GM18520 (cell line): ENCODE results near the gene CCDC158.
"Not testable (repeated sequence)": the region's sequence is repeated elsewhere in the genome, so short reads cannot be mapped to it uniquely, and the experiment has no call there.

ENCODE experiments used
- ATAC-seq: cut with Tn5 transposase; IDR thresholded peaks from one replicate; pipeline ENCODE4 v1.9.1; 2021; ENCODE audit not compliant: unreplicated experiment

Gene CCDC158

DNA sequence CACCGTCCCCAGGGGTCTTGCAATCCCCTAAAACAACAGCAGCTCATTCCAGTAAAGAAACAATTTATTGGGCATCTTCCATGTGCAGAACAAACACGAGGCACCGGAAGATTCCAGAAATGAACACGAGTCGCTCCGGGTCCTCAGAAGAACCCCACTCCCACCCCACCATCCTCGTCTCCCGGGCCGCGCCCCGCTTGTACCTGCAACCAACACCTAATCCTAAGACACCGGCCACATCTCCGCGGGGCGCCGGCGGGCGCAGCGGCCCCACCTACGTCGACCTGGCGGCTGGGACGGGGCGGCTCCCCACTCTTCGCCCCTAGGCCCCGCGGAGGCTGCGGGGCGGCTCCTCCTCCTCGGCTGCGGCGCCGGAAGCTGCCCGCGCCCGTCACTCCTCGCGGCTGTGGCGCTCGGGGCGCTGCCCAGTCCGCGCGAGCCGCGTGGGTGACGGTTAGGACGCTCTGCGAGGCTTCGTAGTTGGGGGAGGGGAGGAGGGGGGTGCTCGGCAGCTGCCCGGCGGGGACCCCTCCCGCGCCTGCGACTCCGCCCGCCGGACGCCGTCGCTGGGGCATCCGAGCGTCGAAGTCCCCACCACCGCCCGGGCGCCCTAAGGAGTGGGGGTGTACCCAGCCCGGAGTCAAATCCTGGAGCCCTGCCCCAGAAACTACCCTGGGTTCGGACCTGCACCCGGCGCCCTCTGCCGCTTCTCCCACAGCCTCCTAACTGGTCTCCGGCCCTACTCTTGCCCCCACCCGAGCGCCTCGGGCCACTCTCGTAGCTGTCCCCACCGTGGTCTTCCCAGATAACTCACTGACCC is at the start of gene CCDC158:
Gene CCDC158, minus strand, starts transcription at position 380 of the 820 bp plus-strand sequence. CDS start 17,934 bp downstream, outside the sequence.
- no peak for ATAC-seq

DNA sequence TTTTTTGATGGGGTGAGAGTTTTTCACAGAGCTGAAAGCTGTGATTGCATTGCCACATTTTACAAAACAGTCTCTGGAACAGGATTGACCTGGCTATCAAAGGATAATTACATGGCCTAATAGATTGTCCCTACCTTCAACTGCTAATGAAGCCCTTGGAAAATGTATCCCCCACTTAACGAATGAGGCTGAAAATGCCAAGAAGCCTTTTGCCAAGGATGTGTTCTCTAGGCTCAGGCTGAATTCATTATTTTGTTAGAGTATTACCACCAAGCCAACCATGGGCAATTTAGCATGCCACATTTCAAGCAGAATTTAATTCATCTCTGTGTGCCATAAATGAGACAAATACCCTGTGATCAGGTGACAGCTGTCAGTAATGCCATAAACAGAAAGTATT is 49.6 kb upstream of the CCDC158 start:
- no peak for ATAC-seq

DNA sequence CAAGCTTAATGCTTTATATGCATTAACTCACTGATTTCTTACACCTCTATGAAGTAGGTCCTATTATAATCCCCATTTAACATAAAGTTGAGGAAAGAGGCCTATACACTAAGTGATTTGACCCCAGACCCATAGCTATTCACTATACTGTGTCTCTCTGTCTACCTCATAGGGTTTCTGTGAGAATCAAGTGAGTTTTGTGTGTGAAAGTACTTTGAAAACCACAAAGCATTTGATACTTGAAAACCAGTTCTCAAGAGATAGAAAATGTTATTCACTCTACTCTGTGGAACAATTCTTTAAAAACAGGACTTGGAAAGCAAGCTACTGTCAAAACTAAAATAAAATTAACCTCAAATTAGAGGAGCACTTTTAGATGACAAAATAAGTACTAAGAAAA is 49.1 kb upstream of the CCDC158 start:
- ATAC-seq, result no peak

DNA sequence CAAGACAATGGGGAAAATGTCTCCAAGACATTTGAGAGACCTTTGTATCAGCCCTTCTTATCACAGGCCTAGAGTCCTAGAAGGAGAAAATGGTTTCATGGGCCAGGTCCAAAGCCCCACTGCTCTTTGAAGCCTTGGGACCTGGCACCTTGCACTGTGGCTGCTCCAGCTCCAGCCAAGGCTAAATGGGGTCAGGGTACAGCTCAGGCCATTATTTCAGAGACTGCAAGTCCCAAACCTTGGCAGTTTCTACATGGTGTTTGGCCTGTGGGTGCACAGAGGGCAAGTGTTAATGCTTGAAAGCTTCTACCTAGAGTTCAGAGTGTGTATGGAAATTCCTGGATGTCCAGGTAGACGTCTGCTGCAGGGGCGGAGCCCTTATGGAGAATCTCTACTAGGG is 42.6 kb upstream of the CCDC158 start:
- no peak for ATAC-seq

DNA sequence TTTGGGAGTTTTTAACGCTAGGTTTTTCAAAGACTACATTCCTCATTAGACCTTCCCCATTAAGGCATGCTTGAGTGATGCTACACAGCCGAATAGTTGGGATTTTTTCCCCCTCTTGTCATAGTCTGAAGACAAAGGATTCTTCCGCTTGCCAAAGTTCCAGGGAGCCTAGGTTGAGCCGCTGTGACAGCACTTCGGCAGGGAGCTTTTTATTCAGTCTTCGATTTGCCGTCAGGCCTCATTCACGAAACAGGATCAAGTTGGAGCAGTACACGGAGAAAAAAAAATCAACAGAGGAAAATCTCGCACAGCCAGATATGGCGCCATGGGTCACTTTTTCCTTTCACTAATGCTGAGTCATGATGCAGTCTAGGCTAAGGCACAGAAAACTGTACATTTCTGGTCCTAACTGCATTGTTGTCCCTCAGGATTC is 38.4 kb upstream of the CCDC158 start:
- ATAC-seq, result no peak

DNA sequence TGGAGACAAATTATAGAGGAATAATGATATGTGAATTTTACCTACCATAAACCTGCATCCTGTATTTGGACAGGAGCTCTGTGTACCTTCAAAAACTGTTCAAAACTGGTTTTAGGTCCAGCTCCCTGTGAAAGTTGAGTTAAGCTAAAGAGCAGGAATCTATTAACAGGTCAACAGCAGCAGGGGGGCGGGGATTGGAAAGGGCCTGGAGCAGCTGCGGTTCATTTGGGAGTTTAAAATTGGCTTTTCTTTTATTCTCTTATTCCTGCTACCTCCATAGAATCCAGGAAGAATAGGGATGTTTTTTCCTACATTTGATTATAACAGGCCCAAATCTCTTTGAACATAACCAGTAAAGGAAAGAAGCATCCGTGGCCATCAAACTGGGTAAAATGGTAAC is 37.9 kb upstream of the CCDC158 start:
- ATAC-seq, result no peak

DNA sequence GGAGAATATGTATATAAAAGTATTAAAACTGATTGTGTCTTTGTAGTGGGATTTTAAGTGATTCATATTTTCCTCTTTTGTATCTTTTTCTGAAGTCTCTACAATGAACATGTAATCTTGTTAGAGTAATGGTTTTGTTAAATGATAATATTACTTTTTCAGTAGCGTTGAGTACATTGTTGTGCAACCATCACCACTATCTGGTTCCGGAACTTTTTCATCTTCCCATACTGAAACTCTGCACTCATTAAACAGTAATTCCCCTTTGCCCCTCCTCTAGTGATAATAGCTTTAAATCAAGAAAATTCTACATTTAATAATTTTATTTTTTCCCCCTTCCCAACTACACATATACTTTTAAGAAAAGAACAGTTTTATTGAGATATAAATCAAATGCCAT is 37.4 kb upstream of the CCDC158 start:
- no peak for ATAC-seq

DNA sequence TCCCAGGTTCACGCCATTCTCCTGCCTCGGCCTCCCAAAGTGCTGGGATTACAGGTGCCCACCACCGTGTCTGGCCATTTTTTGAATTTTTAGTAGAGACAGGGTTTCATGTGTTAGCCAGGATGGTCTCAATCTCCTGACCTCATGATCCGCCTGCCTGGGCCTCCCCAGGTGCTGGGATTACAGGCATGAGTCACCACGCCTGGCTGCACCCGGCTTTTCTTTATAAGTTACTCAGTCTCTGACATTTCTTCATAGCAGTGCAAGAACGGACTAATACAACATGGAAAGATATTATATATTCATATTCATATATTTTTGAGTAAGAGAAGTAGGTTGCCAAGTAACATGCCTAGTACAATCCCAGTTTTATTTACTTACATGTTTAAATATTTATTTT is 36.9 kb upstream of the CCDC158 start:
- no peak for ATAC-seq

DNA sequence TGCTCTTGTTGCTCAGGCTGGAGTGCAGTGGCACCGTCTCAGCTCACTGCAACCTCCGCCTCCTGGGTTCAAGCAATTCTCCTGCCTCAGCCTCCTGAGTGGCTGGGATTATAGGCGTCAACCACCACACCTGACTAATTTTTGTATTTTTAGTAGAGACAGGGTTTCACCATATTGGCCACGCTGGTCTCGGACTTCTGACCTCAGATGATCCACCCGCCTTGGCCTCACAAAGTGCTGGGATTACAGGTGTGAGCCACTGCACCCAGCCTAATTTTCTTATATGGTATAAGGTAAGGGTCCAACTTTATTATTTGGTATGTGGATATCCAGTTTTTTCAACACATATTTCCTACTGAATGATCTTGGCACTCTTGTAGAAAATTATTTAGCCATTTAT is 33.1 kb upstream of the CCDC158 start:
- ATAC-seq, result not testable (repeated sequence)

DNA sequence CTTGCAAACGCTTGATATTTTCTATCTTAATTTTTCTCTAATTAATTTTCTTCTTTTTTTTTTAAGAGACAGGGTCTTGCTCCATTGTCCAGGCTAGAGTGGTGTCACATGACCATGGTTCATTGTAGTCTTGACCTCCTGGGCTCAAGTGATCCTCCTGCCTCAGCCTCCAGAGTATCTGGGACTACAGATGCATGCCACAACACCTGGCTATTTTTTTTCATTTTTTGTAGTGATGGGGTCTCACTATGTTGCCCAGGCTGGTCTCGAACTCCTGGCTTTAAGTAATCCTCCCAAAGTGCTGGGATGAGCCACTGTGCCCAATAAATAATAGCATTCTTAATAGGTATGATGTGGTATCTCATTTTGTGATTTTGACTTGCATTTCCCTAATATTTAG is 32.3 kb upstream of the CCDC158 start:
- no peak for ATAC-seq

DNA sequence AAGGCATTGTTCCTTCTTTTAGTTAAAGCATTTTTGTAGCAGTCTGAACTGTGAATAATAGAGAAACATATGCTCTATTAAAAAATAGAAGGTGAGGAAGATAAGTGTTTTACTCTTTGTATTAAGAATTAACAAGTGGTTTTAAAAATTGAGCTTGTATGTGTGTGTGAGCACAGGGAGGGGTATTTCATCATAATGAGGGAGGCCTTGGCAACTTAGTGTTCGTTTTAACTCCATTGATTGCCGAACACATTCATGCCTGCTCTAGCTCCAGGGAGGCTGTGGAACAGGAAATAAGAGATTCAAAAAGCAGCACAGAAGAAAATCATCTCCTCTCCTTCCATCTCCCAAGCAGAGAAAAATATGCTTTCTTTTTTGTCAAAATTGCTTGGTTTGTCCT is 28.9 kb upstream of the CCDC158 start:
- no peak for ATAC-seq

DNA sequence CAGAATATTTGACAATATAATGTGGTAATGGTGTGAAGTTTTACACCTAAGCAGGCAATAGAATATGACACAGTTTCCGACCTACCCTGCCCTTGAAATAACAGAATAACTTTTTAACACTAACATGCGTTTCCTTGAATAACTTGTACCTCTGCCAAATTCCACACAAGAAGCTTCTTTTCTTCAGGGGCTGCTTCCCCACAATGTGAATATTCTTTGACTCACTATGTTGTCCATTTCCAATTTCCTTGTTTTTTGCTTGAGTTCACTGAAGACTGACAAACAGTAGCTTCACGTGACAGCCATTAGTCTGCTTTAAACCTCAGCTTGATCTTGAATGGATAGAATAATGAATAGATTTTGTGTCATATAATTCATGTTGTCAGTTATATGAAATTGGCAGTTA is 28.4 kb upstream of the CCDC158 start:
- no peak for ATAC-seq

DNA sequence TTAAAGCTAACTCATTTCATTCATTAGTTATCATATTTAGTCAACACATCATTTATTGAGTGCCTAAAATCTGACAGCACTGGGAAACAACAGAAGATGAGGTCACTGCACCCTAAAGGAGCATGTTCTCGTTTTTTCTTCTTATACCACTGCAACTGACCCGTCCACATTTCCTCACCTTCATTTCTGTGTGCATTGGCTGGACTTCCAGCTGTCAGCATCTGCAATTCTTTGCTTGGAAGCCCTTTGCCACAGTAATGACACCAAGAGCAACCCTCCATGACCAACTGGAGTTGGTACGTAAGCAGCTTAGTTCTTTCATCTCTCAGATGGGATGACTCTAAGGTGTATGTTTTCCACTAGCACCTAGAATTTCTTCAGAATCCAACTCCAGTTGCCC is 27.3 kb upstream of the CCDC158 start:
- no peak for ATAC-seq

DNA sequence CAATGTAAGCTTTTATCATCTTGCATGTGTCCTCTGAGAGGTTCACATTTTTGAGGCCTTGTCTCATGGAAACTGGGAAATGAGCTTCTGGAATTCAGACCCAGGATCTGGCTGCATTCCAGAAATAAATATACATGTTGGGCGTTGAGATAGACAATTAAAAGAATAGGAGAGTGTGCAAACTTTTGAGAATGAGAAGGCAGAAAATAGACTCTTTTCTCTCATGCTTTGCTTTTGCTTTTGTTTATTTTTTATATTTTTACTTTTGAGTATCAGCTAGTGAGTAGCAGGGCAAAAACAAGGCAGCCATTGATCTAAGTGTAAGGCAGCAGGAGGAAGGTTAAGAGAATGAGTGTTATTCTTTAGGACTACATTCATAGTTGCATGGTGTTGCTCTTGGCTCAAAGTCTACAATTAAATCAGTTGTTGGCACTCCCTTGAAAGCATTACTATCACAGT is 26.5 kb upstream of the CCDC158 start:
- ATAC-seq, result no peak

DNA sequence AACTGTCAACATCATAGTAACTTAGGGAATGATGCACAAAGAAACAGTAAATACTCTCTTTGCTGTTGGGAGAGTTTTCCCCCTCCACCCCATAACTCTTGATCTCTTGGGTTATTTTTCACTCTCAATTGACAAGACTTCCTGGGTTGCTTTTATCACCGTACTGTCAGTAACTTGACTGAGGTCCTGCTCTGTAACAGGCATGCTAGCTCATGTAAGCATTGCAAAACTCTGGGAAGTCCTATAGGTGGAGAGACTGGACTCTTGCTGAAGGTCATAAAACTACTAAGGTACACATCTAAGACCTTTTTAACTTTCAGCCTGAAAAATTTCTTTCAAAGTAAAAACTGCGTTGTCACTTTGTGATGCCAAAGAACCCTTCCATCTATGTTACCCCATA is 25.0 kb upstream of the CCDC158 start:
- no peak for ATAC-seq

DNA sequence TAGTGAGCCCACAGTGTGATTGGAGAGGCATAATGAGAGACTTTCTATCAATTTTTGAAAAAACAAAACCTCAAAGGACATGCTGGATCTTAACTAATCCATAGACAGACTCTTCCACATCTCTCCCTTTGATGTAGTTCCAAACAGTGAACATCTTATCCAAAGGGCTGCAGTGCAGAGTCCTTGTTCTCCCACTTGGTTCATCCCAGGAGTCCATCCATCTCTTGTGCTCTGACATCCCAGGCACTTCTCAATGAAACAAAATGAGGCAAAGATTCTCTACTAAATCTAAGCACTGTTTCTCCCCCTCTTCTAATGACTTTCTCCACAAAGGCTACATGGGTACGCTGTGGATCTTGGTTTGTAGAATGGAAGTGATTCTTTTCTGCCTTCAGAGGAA is 22.4 kb upstream of the CCDC158 start:
- no peak for ATAC-seq

DNA sequence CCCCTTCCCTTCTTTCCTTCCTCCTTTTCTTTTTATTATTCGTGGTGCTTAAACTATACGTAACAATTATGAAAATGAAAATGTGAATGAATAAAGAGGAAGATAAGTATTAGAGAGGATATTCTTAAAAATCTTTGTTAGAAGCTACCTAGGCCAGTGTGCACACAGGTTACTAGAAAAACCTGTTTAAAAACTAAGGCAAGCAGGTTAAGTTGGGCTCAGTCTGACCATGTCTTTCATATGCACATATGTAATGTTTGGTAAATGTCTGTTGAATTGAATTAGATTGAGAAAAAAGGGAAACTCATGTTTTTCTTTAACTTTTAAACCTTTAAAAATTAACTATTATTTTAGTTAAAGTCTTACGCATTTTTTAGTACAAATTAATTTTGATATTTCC is 21.9 kb upstream of the CCDC158 start:
- no peak for ATAC-seq

DNA sequence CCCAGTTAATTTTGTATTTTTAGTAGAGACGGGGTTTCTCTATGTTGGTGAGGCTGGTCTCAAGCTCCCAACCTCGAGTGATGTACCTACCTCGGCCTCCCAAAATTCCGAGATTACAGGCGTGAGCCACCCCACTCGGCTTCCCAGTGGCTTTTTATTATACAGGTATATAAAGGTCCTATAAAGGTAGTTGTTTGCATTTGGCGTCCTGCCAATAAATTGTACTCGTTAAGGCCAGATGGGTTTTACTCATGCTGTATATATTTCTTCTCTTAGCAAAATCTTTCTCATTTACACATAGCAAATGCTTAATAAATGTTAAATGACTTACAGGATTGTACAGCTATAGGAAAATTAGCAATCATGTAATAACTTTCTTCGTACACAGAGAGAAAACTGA is 20.9 kb upstream of the CCDC158 start:
- ATAC-seq, result no peak

DNA sequence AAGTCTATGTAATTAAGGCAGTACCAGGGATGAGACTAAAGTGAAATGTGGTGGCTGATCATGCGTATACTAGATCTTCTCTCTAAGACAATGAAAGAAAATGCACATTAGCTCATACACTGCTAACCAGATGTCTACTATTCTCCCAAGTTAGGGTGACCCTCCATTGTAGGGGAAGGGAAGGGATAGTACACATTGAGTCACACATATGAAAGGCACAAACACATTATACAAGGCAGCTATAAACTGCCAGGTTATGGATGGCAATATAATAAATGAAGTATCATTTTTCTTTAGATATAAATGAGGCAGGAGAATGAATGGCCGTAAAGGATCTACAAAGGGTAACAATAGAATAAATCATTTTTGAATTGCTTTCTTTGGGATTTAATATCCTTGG is 18.6 kb upstream of the CCDC158 start:
- no peak for ATAC-seq

DNA sequence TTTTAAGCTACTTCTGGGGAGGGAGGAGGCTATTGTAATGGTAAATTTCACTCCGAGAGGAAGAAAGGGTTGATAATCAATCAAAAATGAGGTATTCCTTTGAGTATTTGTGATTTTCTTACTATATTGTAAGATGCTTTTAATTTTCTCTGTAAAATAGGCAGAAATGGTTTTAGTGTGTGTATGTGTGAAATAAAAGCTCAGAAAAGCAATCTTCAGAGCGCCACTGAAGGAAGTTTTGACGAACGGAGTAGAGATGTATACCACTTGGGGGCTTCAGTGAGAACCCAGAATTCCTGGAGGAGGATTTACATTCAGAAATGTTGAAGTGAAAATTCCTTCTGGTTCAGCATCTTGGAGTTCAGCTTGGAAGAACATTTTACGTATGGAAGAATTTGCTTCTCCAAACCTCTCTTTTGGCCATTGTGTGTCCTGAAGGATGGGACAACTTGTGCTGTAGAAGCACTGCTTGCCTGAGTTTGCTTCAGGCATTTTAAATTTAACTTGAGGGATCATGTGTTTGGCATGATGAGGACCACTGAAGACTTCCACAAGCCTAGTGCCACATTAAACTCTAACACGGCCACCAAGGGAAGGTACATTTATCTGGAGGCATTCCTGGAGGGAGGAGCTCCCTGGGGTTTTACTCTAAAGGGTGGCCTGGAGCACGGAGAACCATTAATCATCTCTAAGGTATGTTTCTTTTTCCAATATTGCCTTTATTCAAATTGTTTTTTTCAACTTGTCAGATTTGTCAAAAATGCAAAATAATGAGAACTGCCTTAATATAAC is 14.8 kb upstream of the CCDC158 start:
- no peak for ATAC-seq

DNA sequence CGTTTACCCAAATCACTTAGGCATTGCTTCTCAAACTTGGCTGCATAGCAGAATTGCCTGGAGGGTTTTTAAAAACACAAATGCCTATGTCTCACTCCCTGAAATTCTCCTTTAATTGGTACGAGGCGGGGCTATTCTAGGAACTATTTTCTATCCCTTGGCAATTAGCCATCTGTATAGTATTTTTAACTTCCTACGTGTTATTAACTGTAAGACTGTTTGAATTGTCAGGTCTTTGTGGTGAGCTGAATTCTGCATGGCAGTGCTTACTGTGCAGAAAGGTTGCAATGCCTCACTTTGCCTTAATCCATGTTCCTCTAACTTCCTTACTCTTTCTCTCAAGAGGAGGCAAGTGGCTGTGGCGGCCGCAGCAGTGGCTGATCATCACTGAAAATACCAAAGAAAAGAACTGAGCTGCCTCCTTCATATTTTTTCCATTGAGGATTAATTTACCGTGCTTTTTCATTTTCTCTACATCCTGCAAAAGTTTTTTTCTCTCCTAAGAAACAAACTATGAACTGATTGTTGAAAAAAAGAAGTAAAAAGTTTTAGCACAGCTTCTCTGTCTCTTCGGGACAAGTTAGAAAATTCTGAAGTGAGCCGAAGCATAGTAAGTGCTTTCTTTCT is 14.1 kb upstream of the CCDC158 start, which contains the start of gene SHROOM3:
Gene SHROOM3, plus strand, starts transcription at position 329 of the 627 bp plus-strand sequence. CDS start 824 bp downstream, outside the sequence.
- ATAC-seq, result no peak
